HepG2 (cell line): ENCODE results near the gene DCDC2C.

Experiments
- CTCF ChIP-seq: sonication (generic); formaldehyde crosslinking; IDR thresholded peaks from 2 replicates; pipeline ENCODE4 v1.5.0; 2020; ENCODE audit warnings: mild to moderate bottlenecking, missing genetic modification reagents, moderate library complexity
- E2F1 ChIP-seq: sonication (generic); formaldehyde crosslinking; IDR thresholded peaks from 2 replicates; pipeline ENCODE4 v1.5.0; 2020; ENCODE audit warnings: missing genetic modification reagents
- HCFC1 ChIP-seq: fragments of 150-350 bp; IDR thresholded peaks from 2 replicates; pipeline ENCODE4 v1.6.1; 2014; ENCODE audit warnings: low read depth, low read length
- MED13 ChIP-seq: sonication (generic); formaldehyde crosslinking; IDR thresholded peaks from 2 replicates; pipeline ENCODE4 v1.5.0; 2020; ENCODE audit warnings: missing genetic modification reagents
- PAF1 ChIP-seq: IDR thresholded peaks from 2 replicates; pipeline ENCODE4 v1.6.1; 2016; ENCODE audit warnings: missing genetic modification reagents, missing compliant biosample characterization
- PHF8 ChIP-seq: sonication (generic); formaldehyde crosslinking; IDR thresholded peaks from 2 replicates; pipeline ENCODE4 v1.5.0; 2020; ENCODE audit warnings: missing genetic modification reagents
- RAD21 ChIP-seq: fragments of 450-650 bp; formaldehyde crosslinking; IDR thresholded peaks from 2 replicates; pipeline ENCODE4 v1.5.0; 2020; ENCODE audit warnings: mild to moderate bottlenecking
- ZNF121 ChIP-seq: sonication (generic); formaldehyde crosslinking; IDR thresholded peaks from 2 replicates; pipeline ENCODE4 v1.5.0; 2020; ENCODE audit warnings: mild to moderate bottlenecking, missing genetic modification reagents
- ZNF737 ChIP-seq: sonication (generic); formaldehyde crosslinking; IDR thresholded peaks from 2 replicates; pipeline ENCODE4 v1.5.0; 2020; ENCODE audit warnings: missing genetic modification reagents, mild to moderate bottlenecking, borderline replicate concordance
- ZNF766 ChIP-seq: sonication (generic); formaldehyde crosslinking; IDR thresholded peaks from 2 replicates; pipeline ENCODE4 v1.5.0; 2020; ENCODE audit warnings: missing genetic modification reagents, borderline replicate concordance
- TF ChIP-seq, protein P1 (sequence below): sonication (generic); formaldehyde crosslinking; IDR thresholded peaks from 2 replicates; pipeline ENCODE4 v1.8.0; 2022; ENCODE audit warnings: mild to moderate bottlenecking, missing genetic modification reagents, moderate library complexity
- TF ChIP-seq, protein P2 (sequence below): sonication (generic); formaldehyde crosslinking; IDR thresholded peaks from 2 replicates; pipeline ENCODE4 v1.4.0; 2020; ENCODE audit warnings: missing genetic modification reagents

DNA sequence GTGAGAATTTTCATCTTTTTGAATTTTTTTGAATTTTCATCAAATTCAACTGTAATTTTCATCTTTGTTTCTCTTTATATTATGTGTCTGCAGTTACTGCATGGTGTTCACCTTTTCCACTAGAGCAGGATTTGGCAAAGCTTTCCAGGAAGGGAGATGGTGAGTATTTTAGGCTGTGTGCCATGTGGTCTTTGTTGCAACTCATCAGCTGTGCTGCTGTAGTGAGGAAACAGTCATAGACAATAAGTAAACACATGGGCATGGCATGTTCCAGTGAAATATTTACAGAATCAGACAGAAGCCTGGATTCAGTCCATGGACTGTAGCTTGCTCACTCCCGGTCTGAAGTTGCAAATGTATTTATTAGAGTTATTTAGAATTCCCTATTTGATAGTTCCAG is 120.4 kb downstream of the DCDC2C start:
- TF ChIP-seq MED13 (CRISPR knock-in tag), result no peak
- no peak for TF ChIP-seq ZNF766 (CRISPR knock-in tag)
- TF ChIP-seq HCFC1, result no peak
- no peak for TF ChIP-seq RAD21 (CRISPR knock-in tag)
- no peak for TF ChIP-seq PAF1 (CRISPR knock-in tag)
- TF ChIP-seq ZNF737, result no peak
- TF ChIP-seq PHF8, result no peak
- TF ChIP-seq E2F1 (CRISPR knock-in tag), result no peak
- TF ChIP-seq ZNF121 (CRISPR knock-in tag), result no peak
- no peak for TF ChIP-seq CTCF (CRISPR knock-in tag)
- TF ChIP-seq, protein P1, sequence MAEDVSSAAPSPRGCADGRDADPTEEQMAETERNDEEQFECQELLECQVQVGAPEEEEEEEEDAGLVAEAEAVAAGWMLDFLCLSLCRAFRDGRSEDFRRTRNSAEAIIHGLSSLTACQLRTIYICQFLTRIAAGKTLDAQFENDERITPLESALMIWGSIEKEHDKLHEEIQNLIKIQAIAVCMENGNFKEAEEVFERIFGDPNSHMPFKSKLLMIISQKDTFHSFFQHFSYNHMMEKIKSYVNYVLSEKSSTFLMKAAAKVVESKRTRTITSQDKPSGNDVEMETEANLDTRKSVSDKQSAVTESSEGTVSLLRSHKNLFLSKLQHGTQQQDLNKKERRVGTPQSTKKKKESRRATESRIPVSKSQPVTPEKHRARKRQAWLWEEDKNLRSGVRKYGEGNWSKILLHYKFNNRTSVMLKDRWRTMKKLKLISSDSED (CRISPR knock-in tag), result no peak
- TF ChIP-seq, protein P2, sequence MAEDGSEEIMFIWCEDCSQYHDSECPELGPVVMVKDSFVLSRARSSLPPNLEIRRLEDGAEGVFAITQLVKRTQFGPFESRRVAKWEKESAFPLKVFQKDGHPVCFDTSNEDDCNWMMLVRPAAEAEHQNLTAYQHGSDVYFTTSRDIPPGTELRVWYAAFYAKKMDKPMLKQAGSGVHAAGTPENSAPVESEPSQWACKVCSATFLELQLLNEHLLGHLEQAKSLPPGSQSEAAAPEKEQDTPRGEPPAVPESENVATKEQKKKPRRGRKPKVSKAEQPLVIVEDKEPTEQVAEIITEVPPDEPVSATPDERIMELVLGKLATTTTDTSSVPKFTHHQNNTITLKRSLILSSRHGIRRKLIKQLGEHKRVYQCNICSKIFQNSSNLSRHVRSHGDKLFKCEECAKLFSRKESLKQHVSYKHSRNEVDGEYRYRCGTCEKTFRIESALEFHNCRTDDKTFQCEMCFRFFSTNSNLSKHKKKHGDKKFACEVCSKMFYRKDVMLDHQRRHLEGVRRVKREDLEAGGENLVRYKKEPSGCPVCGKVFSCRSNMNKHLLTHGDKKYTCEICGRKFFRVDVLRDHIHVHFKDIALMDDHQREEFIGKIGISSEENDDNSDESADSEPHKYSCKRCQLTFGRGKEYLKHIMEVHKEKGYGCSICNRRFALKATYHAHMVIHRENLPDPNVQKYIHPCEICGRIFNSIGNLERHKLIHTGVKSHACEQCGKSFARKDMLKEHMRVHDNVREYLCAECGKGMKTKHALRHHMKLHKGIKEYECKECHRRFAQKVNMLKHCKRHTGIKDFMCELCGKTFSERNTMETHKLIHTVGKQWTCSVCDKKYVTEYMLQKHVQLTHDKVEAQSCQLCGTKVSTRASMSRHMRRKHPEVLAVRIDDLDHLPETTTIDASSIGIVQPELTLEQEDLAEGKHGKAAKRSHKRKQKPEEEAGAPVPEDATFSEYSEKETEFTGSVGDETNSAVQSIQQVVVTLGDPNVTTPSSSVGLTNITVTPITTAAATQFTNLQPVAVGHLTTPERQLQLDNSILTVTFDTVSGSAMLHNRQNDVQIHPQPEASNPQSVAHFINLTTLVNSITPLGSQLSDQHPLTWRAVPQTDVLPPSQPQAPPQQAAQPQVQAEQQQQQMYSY, result no peak
